Spinal cord (tissue), 10 donors: ENCODE measurements around the gene RAB30. TPM values are rescaled to one million over a fixed set of nuclear protein-coding genes. Genes with fewer than 3 reads are reported as not detected.

Experiments used
- DNase-seq, 6 donors: peaks; one replicate each; pipeline versions ENCODE4 v3.0.0 to v3.0.0-alpha.2; 2013 to 2015; ENCODE audit warnings: low spot score in 6 of 6, low read depth in 4 of 6
- H3K27ac ChIP-seq: one replicate; pipeline ENCODE4 v1.5.1; 2013; ENCODE audit warnings: low read depth, low read length, control low read depth
- H3K27me3 ChIP-seq: one replicate; pipeline ENCODE4 v1.6.1; 2013; ENCODE audit warnings: low read length; ENCODE audit not compliant: control insufficient read depth, insufficient read depth
- H3K36me3 ChIP-seq: one replicate; pipeline ENCODE4 v1.6.1; 2013; ENCODE audit warnings: low read length; ENCODE audit not compliant: control insufficient read depth, insufficient read depth
- H3K4me1 ChIP-seq: one replicate; pipeline ENCODE4 v1.6.1; 2013; ENCODE audit warnings: low read length; ENCODE audit not compliant: control insufficient read depth, insufficient read depth
- H3K4me3 ChIP-seq: one replicate; pipeline ENCODE4 v1.5.1; 2013; ENCODE audit warnings: low read depth, low read length, control low read depth
- H3K9me3 ChIP-seq: one replicate; pipeline ENCODE4 v1.6.1; 2013; ENCODE audit warnings: low read length; ENCODE audit not compliant: control insufficient read depth, insufficient read depth
- WGBS: methylation state at CpG from one replicate; pipeline ENCODE4 v1.1.5; 2013; ENCODE audit warnings: missing lambda C conversion rate; ENCODE audit not compliant: insufficient coverage; 5-methylcytosine and 5-hydroxymethylcytosine counted together
- long read RNA-seq, 4 donors: transcript quantifications; one replicate each; lab custom pipeline, GENCODE V29; 2026
- polyA plus RNA-seq, 2 donors: library from polyadenylated mRNA; unstranded; fragments of 120-200 nt; gene quantifications; one replicate each; pipeline ENCODE4 v1.2.1, GENCODE V29; 2013; ENCODE audit not compliant: insufficient read length in 2 of 2
- total RNA-seq, 2 donors: library from RNA; depleted of rRNA in 1 of 2; stranded (reverse); fragments of 120-200 nt in 1 of 2; fragments of >200 nt in 1 of 2; gene quantifications; one replicate each; pipeline versions ENCODE4 v1.2.3 to v1.2.4, GENCODE V29; 2013 to 2014
- donor health status: healthy.

Gene RAB30
- total RNA-seq (10 to 100 TPM; 44.4 to 69.8 TPM), polyA plus RNA-seq (10 to 100 TPM; 24.3 to 36.4 TPM)
- long read RNA-seq, donor 1, full-length matches to known transcripts: 11 of 11 reads
- long read RNA-seq, donor 1, partial matches to known transcripts: 0 of 11 reads
- long read RNA-seq, donor 1, other reads (novel, unspliced or antisense): 0 of 11 reads
- long read RNA-seq, donor 2, partial matches to known transcripts: 0 of 3 reads
- long read RNA-seq, donor 2, other reads (novel, unspliced or antisense): 0 of 3 reads
- long read RNA-seq, donor 3, full-length matches to known transcripts: 3 of 3 reads
- long read RNA-seq, donor 3, partial matches to known transcripts: 0 of 3 reads
- long read RNA-seq, donor 3, other reads (novel, unspliced or antisense): 0 of 3 reads
- long read RNA-seq, donor 4, partial matches to known transcripts: 35 of 37 reads
- long read RNA-seq, donor 4, other reads (novel, unspliced or antisense): 0 of 37 reads

DNA sequence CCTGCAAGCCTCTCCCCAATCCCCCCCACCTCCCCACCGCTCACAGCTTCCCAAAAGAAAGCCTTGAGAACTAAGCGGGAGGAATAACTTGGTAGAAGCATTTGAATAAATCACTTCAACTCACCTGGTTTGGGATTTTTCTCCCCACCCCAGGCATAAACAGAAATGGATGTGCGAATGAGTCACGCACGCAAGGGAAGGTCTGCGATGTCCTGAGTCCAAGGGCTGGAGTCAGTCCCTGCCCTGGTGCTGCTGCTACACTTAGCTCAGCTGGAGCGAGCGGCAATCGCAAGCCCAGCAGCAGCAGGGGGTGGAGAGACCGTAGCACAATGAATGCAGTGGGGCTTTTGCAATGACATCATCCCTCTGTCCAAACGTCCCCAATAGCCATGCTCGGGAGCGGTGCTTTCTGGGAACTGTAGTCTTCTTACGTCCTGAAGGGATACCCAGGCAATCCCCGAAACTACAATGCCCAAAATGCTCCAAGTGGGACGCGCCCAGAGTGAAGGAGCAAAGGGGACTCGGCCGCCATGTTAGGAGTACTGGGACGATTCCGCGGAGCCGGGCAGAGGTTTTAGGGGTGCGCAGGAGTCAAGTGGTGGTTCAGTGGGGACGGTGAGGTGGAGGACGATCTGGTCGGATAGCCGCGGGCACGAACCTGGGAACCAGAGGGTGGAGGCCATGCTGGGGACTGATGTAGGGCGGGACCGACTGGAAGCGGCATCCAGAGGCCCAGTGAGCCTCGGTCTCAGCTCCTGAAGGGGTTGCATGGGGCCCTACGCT is at the start of gene RAB30:
Gene RAB30 (minus strand): TSS at position 331 of the 783 bp plus-strand sequence. CDS start 74,581 bp downstream, outside the sequence.
- H3K4me3 ChIP-seq: peak within 1 kb of the TSS; percentile 98
- H3K4me1 ChIP-seq: peaks cover 6% of the 10 kb centered on the region
- H3K27ac ChIP-seq: peak within 1 kb of the TSS; percentile 94
- H3K9me3 ChIP-seq: no peaks in the 10 kb centered on the region
- peak; percentile 98 to 100 (median 100) for DNase-seq
- no peaks in the 10 kb centered on the region for H3K27me3 ChIP-seq
- peaks cover 5% of the 10 kb centered on the region for H3K36me3 ChIP-seq
- under 1% methylated on average over 33 of the region's 35 CpGs for WGBS

DNA sequence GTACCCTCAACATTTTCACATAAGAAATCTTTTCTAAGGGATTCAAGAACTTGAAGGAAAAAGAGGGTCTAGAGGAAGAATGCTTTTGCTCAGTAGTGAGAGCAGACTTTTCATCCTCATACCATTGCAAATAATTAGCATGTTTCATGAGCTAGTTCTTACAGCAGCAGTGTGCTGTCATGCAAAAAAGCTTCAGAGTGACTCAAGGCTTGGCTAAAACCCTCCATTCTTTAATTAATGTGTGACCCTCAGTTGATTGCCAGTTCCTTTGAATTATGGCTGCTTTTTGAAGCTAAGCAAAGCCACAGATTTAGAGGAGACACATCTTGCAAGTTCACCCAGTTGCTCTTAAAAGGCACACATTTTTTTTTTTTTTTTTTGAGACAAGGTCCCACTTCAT is 48.6 kb upstream of the RAB30 start:
- DNase-seq: no peak
- H3K27me3 ChIP-seq: no peaks in the 10 kb centered on the region
- no peak overlapping the region for H3K27ac ChIP-seq
- H3K4me3 ChIP-seq: no peak overlapping the region
- H3K4me1 ChIP-seq: no peaks in the 10 kb centered on the region
- H3K36me3 ChIP-seq: no peaks in the 10 kb centered on the region
- no peaks in the 10 kb centered on the region for H3K9me3 ChIP-seq

DNA sequence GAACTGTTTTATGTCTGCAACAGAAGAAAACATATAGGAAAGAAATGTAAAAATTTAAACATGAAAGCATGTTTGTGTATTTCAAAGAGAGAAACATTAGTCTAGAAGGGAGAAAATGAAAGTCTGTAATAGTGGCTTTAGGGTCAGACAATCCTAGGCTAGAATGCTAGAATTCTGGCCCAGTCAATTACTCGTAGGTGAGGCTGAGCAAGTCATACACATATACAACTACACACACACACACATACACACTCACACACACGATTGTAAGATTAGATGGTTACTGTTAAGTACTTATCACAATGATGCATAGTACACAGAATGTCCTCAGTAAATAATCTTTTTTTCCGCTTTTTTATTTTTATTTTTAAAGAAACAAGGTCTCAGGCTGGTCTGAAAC is 47.5 kb upstream of the RAB30 start:
- Histone ChIP-seq H3K9me3 (no peaks in the 10 kb centered on the region), H3K27me3 (no peaks in the 10 kb centered on the region), H3K36me3 (no peaks in the 10 kb centered on the region), H3K4me3 (no peak overlapping the region), H3K27ac (no peak overlapping the region), H3K4me1 (no peaks in the 10 kb centered on the region)
- WGBS: no CpG with 5 or more reads among the region's 3 CpGs
- DNase-seq: no peak

- Histone ChIP-seq H3K27ac (no peak overlapping the region), H3K4me1 (no peaks in the 10 kb centered on the region), H3K27me3 (no peaks in the 10 kb centered on the region), H3K36me3 (no peaks in the 10 kb centered on the region), H3K9me3 (no peaks in the 10 kb centered on the region), H3K4me3 (no peak overlapping the region)
- DNase-seq: no peak
These were observed 47.1 kb upstream of the RAB30 start for GRCh38 chr11:83118814-83119213.

DNA sequence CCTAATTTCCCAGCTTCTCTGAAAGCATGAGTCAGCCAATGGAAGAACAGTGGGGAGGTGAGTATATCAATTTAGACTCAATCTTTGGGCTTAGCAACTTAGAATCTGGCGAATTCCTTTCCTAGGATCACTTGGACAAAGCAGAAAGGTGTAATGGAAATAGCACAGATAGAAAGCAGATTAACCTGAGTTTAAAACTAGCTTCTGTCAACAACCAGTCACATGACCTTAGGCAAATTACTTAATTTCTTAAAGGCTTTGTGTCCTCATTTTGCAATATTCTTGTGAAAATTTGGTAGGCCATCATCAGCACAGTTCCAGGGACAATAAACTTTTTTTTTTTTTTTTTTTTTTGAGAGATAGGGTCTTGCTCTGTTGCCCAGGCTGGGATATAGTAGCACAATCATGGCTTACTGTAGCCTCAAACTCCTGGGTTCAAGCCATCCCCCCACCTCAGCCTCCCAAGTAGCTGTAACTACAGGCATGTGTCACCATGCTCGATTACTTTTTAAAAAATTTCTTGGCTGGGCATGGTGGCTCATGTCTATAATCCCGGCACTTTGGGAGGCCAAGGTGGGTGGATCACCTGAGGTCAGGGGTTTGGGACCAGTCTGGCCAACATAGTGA is 44.4 kb upstream of the RAB30 start:
- Histone ChIP-seq H3K4me1 (no peaks in the 10 kb centered on the region), H3K36me3 (no peaks in the 10 kb centered on the region), H3K27me3 (no peaks in the 10 kb centered on the region), H3K27ac (peak overlapping the region; percentile 36), H3K4me3 (no peak overlapping the region), H3K9me3 (no peaks in the 10 kb centered on the region)
- WGBS: 100% methylated on average over 1 of the region's 3 CpGs
- DNase-seq: no peak

- H3K4me1 ChIP-seq: no peaks in the 10 kb centered on the region
- WGBS: 10% methylated on average over 5 of the region's 5 CpGs
- H3K27ac ChIP-seq: peak overlapping the region; percentile 36
- peak in 2 of 6 donors; percentile 28 to 38 for DNase-seq
- peak overlapping the region; percentile 20 for H3K4me3 ChIP-seq
- H3K36me3 ChIP-seq: no peaks in the 10 kb centered on the region
- H3K9me3 ChIP-seq: no peaks in the 10 kb centered on the region
- H3K27me3 ChIP-seq: no peaks in the 10 kb centered on the region
These were observed 43.9 kb upstream of the RAB30 start for GRCh38 chr11:83115551-83115950.

- no CpG with 5 or more reads among the region's 3 CpGs for WGBS
- Histone ChIP-seq H3K9me3 (no peaks in the 10 kb centered on the region), H3K36me3 (no peaks in the 10 kb centered on the region), H3K4me1 (no peaks in the 10 kb centered on the region), H3K27ac (peak overlapping the region; percentile 12), H3K4me3 (peak overlapping the region; percentile 20), H3K27me3 (no peaks in the 10 kb centered on the region)
- DNase-seq: peak in 1 of 6 donors; percentile 18
These were observed 43.3 kb upstream of the RAB30 start for GRCh38 chr11:83115026-83115425.

DNA sequence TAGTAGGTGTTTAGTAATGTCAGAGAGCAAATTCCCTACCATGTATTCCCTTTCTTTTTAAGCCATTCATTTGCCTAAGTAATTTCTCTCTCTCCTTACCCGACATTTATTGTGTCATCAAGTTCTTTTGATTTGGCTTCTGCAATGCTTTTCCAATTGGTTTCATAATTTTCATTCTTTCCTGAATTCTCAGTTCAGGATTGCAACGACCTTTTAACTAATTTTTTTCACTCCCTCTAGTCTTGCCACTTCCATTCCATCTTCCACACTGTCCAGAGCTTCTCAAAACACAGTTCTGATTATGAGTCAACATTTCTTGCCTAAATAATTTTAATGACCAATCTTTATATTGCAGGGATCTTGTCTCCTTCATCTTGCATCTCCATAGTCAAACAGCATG is 41.2 kb upstream of the RAB30 start:
- Histone ChIP-seq H3K4me1 (no peaks in the 10 kb centered on the region), H3K4me3 (no peak overlapping the region), H3K9me3 (no peaks in the 10 kb centered on the region), H3K36me3 (no peaks in the 10 kb centered on the region), H3K27ac (no peak overlapping the region), H3K27me3 (no peaks in the 10 kb centered on the region)
- WGBS: 87% methylated on average over 2 of the region's 2 CpGs
- DNase-seq: no peak

DNA sequence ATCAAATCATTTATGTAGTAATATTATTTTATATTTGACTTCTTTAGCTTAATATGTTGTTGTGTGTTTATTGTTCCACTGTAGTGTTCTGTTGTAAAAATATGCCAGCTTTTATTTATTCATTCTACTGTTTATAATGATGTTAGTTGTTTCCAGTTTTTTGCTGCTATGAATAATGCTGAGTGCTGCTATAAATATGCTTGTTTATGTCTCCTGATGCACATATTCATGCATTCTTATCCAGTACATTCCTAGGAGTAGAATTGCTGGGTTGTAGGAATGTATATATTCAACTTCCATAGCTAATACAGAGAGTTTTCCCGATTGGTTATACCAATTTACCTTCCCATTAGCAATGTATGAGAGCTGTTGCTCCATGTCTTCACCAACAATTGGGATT is 33.5 kb upstream of the RAB30 start:
- Histone ChIP-seq H3K27me3 (no peaks in the 10 kb centered on the region), H3K9me3 (no peaks in the 10 kb centered on the region), H3K4me1 (no peaks in the 10 kb centered on the region), H3K27ac (no peak overlapping the region), H3K36me3 (no peaks in the 10 kb centered on the region), H3K4me3 (no peak overlapping the region)
- WGBS: no CpG with 5 or more reads among the region's 1 CpG
- no peak for DNase-seq
